IMR-90 (cell line): Measurements from ENCODE around the gene RAB20. TPM values are rescaled to one million over a fixed set of nuclear protein-coding genes. Genes with fewer than 3 reads are reported as not detected.

Source experiments
- ATAC-seq: fragments of 200-7000 bp; cut with Tn5 transposase; 2 replicates; pipeline ENCODE4 v1.9.1; 2020; ENCODE audit warnings: low read depth, mild to moderate bottlenecking, moderate library complexity
- BruUV-seq: library from RNA; stranded (reverse); fragments of 400-500 nt; replicated peaks from 2 replicates; lab custom pipeline; 2021; lab: Mats Ljungman, UMichigan
- CTCF ChIA-PET: fragments of 300-600 bp; formaldehyde crosslinking; extraction: SDS; loops from one replicate; lab custom pipeline; 2021; ENCODE audit warnings: antibody characterized with exemption; lab: Yijun Ruan, JAX
- POLR2A ChIA-PET: fragments of 300-600 bp; sonication (Branson Sonifier 250); formaldehyde crosslinking; loops from one replicate; lab custom pipeline; 2022; ENCODE audit warnings: antibody characterized with exemption; ENCODE audit not compliant: unreplicated experiment; lab: Charles Lee
- DNase-seq: peaks from one replicate; pipeline ENCODE4 v3.0.0; 2013
- H2AFZ ChIP-seq: replicated peaks from 2 replicates; pipeline ENCODE3; 2013; ENCODE audit warnings: low read length, mild to moderate bottlenecking; ENCODE audit not compliant: poor library complexity
- H2AK5ac ChIP-seq: 2 replicates; pipeline ENCODE4 v1.6.1; 2013; ENCODE audit warnings: low read depth, low read length, inconsistent platforms
- H2AK9ac ChIP-seq: replicated peaks from 2 replicates; pipeline ENCODE3; 2013; ENCODE audit warnings: mild to moderate bottlenecking, low read depth, low read length, moderate library complexity; ENCODE audit not compliant: poor library complexity
- H2BK120ac ChIP-seq: 2 replicates; pipeline ENCODE4 v1.6.1; 2013; ENCODE audit warnings: low read depth, low read length, inconsistent platforms
- H2BK15ac ChIP-seq: 3 replicates; pipeline ENCODE4 v1.6.1; 2013; ENCODE audit warnings: low read depth, low read length, inconsistent platforms
- H2BK20ac ChIP-seq: 2 replicates; pipeline ENCODE4 v1.6.1; 2013; ENCODE audit warnings: low read depth, mild to moderate bottlenecking, inconsistent platforms, low read length, moderate library complexity
- H2BK5ac ChIP-seq: 2 replicates; pipeline ENCODE4 v1.6.1; 2013; ENCODE audit warnings: mild to moderate bottlenecking, low read depth, low read length, inconsistent platforms; ENCODE audit not compliant: poor library complexity, severe bottlenecking
- H3K14ac ChIP-seq: replicated peaks from 2 replicates; pipeline ENCODE4 v1.6.1; 2013; ENCODE audit warnings: low read depth, low read length, inconsistent platforms
- H3K18ac ChIP-seq: 2 replicates; pipeline ENCODE4 v1.6.1; 2013; ENCODE audit warnings: low read depth, low read length, control low read depth
- H3K23ac ChIP-seq: 2 replicates; pipeline ENCODE4 v1.6.1; 2013; ENCODE audit warnings: low read depth, low read length, inconsistent platforms
- H3K27ac ChIP-seq: 2 replicates; pipeline ENCODE4 v1.5.1; 2013; ENCODE audit warnings: mild to moderate bottlenecking, control low read depth, low read length; ENCODE audit not compliant: insufficient read depth
- H3K27me3 ChIP-seq: 2 replicates; pipeline ENCODE4 v1.6.1; 2013; ENCODE audit warnings: low read length; ENCODE audit not compliant: control insufficient read depth, insufficient read depth
- H3K36me3 ChIP-seq: 2 replicates; pipeline ENCODE4 v1.6.1; 2013; ENCODE audit warnings: low read length, mixed read lengths; ENCODE audit not compliant: control insufficient read depth, insufficient read depth
- H3K4ac ChIP-seq: 2 replicates; pipeline ENCODE4 v1.6.1; 2013; ENCODE audit warnings: low read depth, low read length, inconsistent platforms
- H3K4me1 ChIP-seq: 2 replicates; pipeline ENCODE4 v1.6.1; 2013; ENCODE audit warnings: low read length, mixed read lengths; ENCODE audit not compliant: control insufficient read depth, insufficient read depth
- H3K4me2 ChIP-seq: 2 replicates; pipeline ENCODE4 v1.6.1; 2013; ENCODE audit warnings: low read depth, mild to moderate bottlenecking, control low read depth, low read length, moderate library complexity
- H3K4me3 ChIP-seq: 2 replicates; pipeline ENCODE4 v1.5.1; 2013; ENCODE audit warnings: low read depth, mild to moderate bottlenecking, control low read depth, low read length, moderate library complexity; ENCODE audit not compliant: insufficient read depth
- H3K56ac ChIP-seq: 2 replicates; pipeline ENCODE4 v1.6.1; 2013; ENCODE audit warnings: low read length, inconsistent platforms; ENCODE audit not compliant: insufficient read depth; ENCODE audit errors: extremely low read depth
- H3K79me1 ChIP-seq, 2 experiments: 2 replicates each; pipeline ENCODE4 v1.6.1; 2013; ENCODE audit warnings: low read length in 2 of 2, inconsistent platforms in 1 of 2, low read depth in 1 of 2
- H3K9ac ChIP-seq: 2 replicates; pipeline ENCODE4 v1.6.1; 2013; ENCODE audit warnings: low read depth, low read length, control low read depth
- H3K9me1 ChIP-seq: 2 replicates; pipeline ENCODE4 v1.6.1; 2013; ENCODE audit warnings: low read length, inconsistent platforms; ENCODE audit not compliant: insufficient read depth
- H3K9me3 ChIP-seq: 2 replicates; pipeline ENCODE4 v1.6.1; 2013; ENCODE audit warnings: low read length; ENCODE audit not compliant: control insufficient read depth, insufficient read depth
- H4K20me1 ChIP-seq: 2 replicates; pipeline ENCODE4 v1.6.1; 2013; ENCODE audit warnings: low read length, inconsistent platforms; ENCODE audit not compliant: insufficient read depth
- H4K5ac ChIP-seq: 2 replicates; pipeline ENCODE4 v1.6.1; 2013; ENCODE audit warnings: mild to moderate bottlenecking, low read depth, low read length, control low read depth
- H4K8ac ChIP-seq, 2 experiments: 2 replicates each; pipeline ENCODE4 v1.6.1; 2013; ENCODE audit warnings: low read depth in 2 of 2, low read length in 2 of 2, control low read depth in 1 of 2, inconsistent platforms in 1 of 2
- H4K91ac ChIP-seq: 2 replicates; pipeline ENCODE4 v1.6.1; 2013; ENCODE audit warnings: low read depth, low read length, inconsistent platforms; ENCODE audit not compliant: insufficient read depth
- CHD1 ChIP-seq: IDR thresholded peaks from 2 replicates; pipeline ENCODE4 v1.6.1; 2012; ENCODE audit warnings: low read depth, low read length, improper control_type of control experiment
- FOS ChIP-seq: fragments of 150-350 bp; IDR thresholded peaks from 2 replicates; pipeline ENCODE4 v1.6.1; 2016; ENCODE audit warnings: low read depth, low read length
- WGBS, 2 experiments: methylation state at CpG; one replicate each; pipeline versions ENCODE4 v1.1.5 to v1.1.7; 2013; ENCODE audit warnings: missing lambda C conversion rate in 2 of 2; ENCODE audit not compliant: insufficient read length in 1 of 2; ENCODE audit errors: extremely low coverage in 2 of 2; 5-methylcytosine and 5-hydroxymethylcytosine counted together
- dilution Hi-C: fragments of 300-500 bp; cut with HindIII; formaldehyde crosslinking; loops from one replicate; pipeline ENCODE4 v1.14.3; 2018; ENCODE audit warnings: low sequenced_read_pairs; ENCODE audit not compliant: unreplicated experiment
- in situ Hi-C: fragments of 300-500 bp; cut with MboI; formaldehyde crosslinking; loops from 3 replicates; pipeline ENCODE4 v1.14.3; 2019; ENCODE audit warnings: low sequenced_read_pairs, inconsistent platforms, mixed read lengths
- intact Hi-C: fragments of 100-400 bp; cut with micrococcal nuclease; formaldehyde crosslinking; loops from 2 replicates; pipeline ENCODE4 v1.10.0; 2022
- polyA plus RNA-seq, 3 experiments: library from polyadenylated mRNA; depleted of rRNA; stranded (reverse); fragments of >200 nt; gene quantifications; 2 replicates each; pipeline ENCODE4 v1.2.3, GENCODE V29; 2012; ENCODE audit warnings: low replicate concordance in 1 of 3
- total RNA-seq: library from RNA; depleted of rRNA; stranded (reverse); fragments of >200 nt; gene quantifications from 2 replicates; pipeline ENCODE4 v1.2.3, GENCODE V29; 2012

RAB20 gene
- total and polyA plus RNA-seq, 2 of the 4 experiments (the other 2 are of a cell fraction), result 3.8 to 5.1 TPM

- in situ Hi-C loops, result no loop called here
- H4K5ac ChIP-seq, result no peak overlapping the region
- TF ChIP-seq FOS (no peak), CHD1 (no peak)
- H3K27ac ChIP-seq, result no peak overlapping the region
- H4K91ac ChIP-seq, result peak overlapping the region; percentile 28; the same call in 1 of the 2 replicates
- ChIA-PET CTCF (no interaction called here), POLR2A (no interaction called here)
- no peak overlapping the region for H2AFZ ChIP-seq
- intact Hi-C loops, result no loop called here
- no peak overlapping the region for H4K8ac ChIP-seq
- no peak overlapping the region for H3K9ac ChIP-seq
- no peak overlapping the region for H3K4ac ChIP-seq
- peaks cover 1% of the 10 kb centered on the region; the same call in 1 of the 2 replicates for H3K4me1 ChIP-seq
- DNase-seq, result no peak
- no peak overlapping the region for H3K18ac ChIP-seq
- no peak overlapping the region for H2AK9ac ChIP-seq
- ATAC-seq, result no peak
- dilution Hi-C loops, result no loop called here
- no peak overlapping the region for H3K4me2 ChIP-seq
- no peak overlapping the region for H2BK5ac ChIP-seq
- no TSS peak for BruUV-seq
- H3K27me3 ChIP-seq, result no peaks in the 10 kb centered on the region
- peaks cover 30% of the 10 kb centered on the region for H3K9me1 ChIP-seq
- H3K23ac ChIP-seq, result peak overlapping the region; percentile 3; the same call in 1 of the 2 replicates
- H2BK120ac ChIP-seq, result no peak overlapping the region
- no CpG with 5 or more reads among the region's 3 CpGs for WGBS, 2 experiments
- peaks cover 11% of the 10 kb centered on the region; the same call in 1 of the 2 replicates for H4K20me1 ChIP-seq
- H2BK20ac ChIP-seq, result no peak overlapping the region
- H2BK15ac ChIP-seq, result no peak overlapping the region
- H3K4me3 ChIP-seq, result no peak overlapping the region
- H3K14ac ChIP-seq, result no peak overlapping the region
- H3K79me1 ChIP-seq, result peaks cover 12 to 51% of the 10 kb centered on the region in 2 experiments
- peaks cover 90% of the 10 kb centered on the region for H3K36me3 ChIP-seq
- no peaks in the 10 kb centered on the region for H3K9me3 ChIP-seq
- H3K56ac ChIP-seq, result no peak overlapping the region
- H2AK5ac ChIP-seq, result no peak overlapping the region
These were observed 61.2 kb downstream of the RAB20 start for GRCh38 chr13:110500341-110500740.
